Ishikawa (cell line): Measurements from ENCODE around the gene RHOB.

ENCODE experiments used
- CEBPB ChIP-seq: IDR thresholded peaks from 2 replicates; pipeline ENCODE4 v1.6.1; 2012
- CREB1 ChIP-seq: IDR thresholded peaks from 2 replicates; pipeline ENCODE4 v1.6.1; 2012; ENCODE audit warnings: low read depth
- EGR1 ChIP-seq: IDR thresholded peaks from 2 replicates; pipeline ENCODE4 v1.6.1; 2012
- EP300 ChIP-seq: IDR thresholded peaks from 2 replicates; pipeline ENCODE4 v1.6.1; 2012; ENCODE audit warnings: borderline replicate concordance
- FOXM1 ChIP-seq: IDR thresholded peaks from 2 replicates; pipeline ENCODE4 v1.6.1; 2012; ENCODE audit warnings: low read depth, borderline replicate concordance
- NFIC ChIP-seq: IDR thresholded peaks from 2 replicates; pipeline ENCODE4 v1.6.1; 2012
- REST ChIP-seq: IDR thresholded peaks from 2 replicates; pipeline ENCODE4 v1.6.1; 2012; ENCODE audit warnings: low read depth, mild to moderate bottlenecking
- TAF1 ChIP-seq: IDR thresholded peaks from 2 replicates; pipeline ENCODE4 v1.6.1; 2012; ENCODE audit warnings: low read depth, mild to moderate bottlenecking
- TEAD4 ChIP-seq: IDR thresholded peaks from 2 replicates; pipeline ENCODE4 v1.6.1; 2012
- YY1 ChIP-seq: IDR thresholded peaks from 2 replicates; pipeline ENCODE4 v1.6.1; 2012; ENCODE audit warnings: low read depth
- ZBTB7A ChIP-seq: IDR thresholded peaks from 2 replicates; pipeline ENCODE4 v1.6.1; 2012; ENCODE audit warnings: low read depth

- TF ChIP-seq CREB1 (no peak), EGR1 (no peak), NFIC (no peak), FOXM1 (no peak), YY1 (no peak), CEBPB (no peak), EP300 (no peak), REST (no peak), TAF1 (no peak), TEAD4 (no peak), ZBTB7A (no peak)
Measured at GRCh38 chr2:20484810-20485611, 38.1 kb downstream of the RHOB start.
